GM19240 (cell line): ENCODE measurements around the gene KLHL40.

Experiments used
- DNase-seq: peaks from one replicate; pipeline ENCODE4 v3.0.0; 2011; ENCODE audit warnings: low spot score; ENCODE audit not compliant: insufficient read length

Gene KLHL40

DNA sequence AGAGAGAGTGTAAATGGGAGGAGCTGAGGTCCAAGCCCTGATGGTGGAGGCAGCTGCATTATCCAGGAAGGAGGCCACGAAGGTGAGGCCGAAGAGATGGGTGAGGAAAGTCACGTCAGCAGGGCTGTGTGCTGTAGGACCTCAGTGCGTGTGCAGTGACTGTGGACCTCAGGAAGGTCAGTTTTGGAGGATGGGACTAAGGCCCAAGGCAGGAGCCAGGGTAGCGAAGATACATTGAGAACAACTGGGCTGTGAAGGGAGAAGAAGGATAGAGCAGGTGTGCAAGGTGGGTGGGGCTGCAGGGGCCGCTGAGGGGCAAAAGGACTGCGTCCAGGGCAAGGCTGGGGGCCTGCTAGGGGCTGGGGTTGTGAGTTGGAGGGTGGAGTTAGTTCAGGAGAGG lies 4.9 kb downstream of the KLHL40 start:
- no peak for DNase-seq

DNA sequence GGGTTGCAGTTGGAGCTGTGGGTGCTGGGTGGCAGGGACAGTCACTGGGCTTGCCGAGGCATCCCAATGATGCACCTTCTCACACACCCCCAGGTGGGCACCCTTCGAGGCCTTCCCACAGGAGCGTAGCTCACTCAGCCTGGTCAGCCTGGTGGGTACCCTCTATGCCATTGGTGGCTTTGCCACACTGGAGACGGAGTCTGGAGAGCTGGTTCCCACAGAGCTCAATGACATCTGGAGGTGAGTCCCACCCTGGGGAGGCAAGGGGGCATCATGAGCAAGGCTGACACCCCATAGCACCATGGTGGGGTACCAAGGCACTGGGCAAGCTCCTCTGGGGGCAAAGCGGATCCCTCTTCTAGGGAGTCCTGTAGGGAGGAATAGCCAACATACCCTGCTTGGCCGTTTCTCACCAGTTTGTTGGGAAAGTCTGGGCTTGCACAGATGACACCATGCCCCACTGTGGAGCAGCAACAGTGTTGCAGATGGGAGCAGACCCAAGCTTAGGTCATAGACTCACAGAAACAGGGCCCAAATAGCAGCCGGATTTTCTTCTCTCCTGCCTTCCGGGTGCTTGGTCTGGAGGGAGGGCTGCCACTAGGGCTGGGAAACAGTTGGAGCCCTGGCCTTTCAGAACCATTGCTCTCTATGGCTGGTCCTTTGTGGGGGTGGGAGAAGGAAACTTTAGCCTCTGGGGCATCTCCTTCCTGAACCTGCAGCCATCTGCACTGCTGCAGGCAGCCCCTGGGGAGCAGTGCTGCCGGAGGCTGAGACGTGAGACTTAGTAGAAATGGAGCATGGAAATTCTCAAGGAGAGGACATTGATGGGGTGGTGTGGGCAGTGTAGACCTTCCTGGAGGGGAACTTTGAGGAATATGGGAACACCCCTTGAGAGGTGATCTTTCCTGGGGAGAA lies 5.7 kb downstream of the KLHL40 start:
- DNase-seq = no peak

DNA sequence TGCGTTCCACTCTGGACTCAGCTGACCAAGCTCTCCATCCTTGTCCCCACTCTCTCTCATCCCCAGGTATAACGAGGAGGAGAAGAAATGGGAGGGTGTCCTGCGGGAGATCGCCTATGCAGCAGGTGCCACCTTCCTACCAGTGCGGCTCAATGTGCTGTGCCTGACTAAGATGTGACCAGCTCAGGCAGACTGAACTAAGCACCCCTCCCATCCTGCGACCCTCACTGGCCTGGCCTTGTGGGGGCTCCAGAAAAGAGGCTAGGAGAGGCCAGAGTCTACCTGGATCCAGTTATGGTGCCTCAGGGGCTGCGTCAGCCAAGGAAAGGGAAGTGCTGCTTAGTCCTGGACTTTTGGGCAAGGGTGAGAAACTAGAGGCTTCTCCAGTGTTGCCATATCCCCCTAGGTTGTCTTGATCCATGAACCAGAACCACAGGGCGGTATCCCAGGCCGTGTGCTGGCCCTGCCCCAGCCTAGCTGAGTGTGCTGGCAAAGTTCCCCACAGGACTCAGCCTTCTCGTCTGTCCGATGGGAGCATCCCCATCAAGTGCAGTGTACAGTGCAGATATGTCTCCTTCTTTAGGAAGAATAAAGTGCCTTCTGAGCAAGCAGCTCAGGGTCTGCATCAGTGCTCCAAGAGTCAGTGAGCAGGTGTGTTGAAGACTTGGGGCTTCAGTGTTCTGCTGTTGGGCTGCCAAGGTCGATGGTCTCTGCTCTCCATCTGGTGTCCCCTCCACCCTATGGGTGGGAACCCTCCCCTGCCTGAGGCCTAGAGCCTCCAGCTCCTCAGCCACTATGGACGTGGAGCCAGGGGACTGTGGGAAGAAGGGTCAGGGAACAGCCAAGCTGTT lies 6.7 kb downstream of the KLHL40 start:
- DNase-seq = no peak

DNA sequence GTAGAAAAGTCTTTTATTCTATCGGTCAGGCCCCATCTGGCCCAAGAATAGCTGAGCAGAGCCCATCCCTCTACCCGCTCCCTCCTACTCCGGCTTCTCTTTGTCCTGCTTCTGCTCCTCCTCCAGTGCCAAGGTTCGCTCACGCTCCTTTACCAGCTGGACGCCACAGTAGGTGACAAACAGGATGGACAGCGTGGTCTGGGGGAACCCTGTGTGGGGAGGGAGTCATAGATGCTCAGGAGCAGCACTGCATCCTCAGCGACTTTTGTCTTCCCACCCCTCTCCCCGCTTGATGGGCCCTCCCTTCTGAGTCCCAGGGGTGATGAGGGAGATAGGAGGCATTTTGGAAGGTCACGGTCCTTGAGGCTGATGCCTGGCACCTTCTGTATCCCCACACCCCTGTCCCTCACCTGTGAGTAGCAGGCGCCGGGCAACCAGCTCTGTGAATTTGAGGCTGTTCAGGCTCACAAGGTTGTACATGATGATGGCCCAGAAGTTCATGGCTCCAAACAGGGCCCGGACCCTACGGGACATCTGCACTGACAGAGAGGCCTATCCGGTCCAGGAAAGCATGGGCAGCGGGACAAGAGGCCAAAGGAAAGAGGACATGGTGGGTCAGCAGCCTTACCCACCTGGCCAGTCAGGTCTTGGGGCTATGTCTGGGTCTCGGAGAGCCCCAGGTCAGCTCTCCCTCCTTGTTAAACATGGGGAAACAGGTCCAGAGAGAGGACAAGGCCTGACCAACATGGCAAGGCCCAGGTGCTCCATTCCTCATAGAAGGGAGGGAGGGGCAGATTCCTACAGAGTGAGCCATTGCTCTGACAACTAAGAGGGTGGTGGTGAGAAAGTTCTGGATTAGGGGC lies 7.6 kb downstream of the KLHL40 start:
- DNase-seq = no peak

GRCh38 chr3:42693530-42693930 lies 8.2 kb downstream of the KLHL40 start:
- no peak for DNase-seq

GRCh38 chr3:42694366-42694765 lies 9.0 kb downstream of the KLHL40 start:
- no peak for DNase-seq

GRCh38 chr3:42696356-42697288 lies 11.3 kb downstream of the KLHL40 start:
- DNase-seq = no peak

GRCh38 chr3:42697289-42698051 lies 12.1 kb downstream of the KLHL40 start:
- no peak for DNase-seq

DNA sequence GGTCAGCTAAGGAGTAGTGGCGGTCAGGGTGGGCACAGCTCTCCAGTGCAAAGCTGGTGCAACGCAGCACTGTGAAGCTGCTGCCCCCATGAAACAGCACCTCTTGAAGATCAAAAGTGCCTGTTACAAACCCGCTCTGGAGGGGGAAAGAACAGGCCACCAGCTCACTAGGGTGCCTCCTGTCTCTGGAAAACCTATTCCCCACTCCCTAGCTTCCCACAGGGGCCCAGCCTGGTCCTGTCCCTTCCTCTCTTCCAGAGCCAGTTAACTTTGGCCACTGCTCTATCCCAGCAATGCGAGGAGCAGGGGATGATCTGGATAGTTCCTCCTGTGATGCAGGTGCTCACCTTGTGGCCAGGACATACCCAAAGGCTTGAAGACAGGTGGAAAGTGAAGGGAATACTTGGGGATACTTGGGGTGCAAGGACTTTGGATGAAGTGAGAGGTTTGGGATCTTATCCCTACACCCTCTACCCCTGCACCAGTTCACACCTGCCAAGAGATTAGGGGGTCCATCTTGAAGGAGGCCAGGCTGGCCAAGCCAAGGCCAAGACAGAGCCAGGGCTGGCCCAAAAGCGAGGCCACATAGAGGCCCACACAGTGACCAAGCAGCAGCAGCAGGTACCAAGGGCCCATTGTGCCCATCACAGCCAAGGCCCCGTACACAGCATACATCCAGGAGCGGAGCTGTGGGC lies 13.0 kb downstream of the KLHL40 start:
- no peak for DNase-seq

DNA sequence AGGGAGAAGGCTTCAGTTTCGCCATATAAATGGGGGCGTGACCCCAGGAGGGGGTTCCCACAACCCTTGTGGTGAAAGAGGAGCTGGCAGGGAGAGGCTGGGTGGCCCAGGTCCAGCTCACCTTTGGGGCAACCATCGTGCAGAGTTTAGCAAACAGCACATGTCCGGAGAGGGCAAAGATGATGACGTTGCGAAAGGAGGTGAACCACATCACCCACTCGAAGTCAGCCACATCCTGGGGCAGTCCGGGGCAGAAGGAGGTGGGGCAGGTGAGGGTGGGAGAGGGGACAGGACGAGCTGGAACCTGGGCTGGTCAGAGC lies 13.5 kb downstream of the KLHL40 start:
- no peak for DNase-seq

DNA sequence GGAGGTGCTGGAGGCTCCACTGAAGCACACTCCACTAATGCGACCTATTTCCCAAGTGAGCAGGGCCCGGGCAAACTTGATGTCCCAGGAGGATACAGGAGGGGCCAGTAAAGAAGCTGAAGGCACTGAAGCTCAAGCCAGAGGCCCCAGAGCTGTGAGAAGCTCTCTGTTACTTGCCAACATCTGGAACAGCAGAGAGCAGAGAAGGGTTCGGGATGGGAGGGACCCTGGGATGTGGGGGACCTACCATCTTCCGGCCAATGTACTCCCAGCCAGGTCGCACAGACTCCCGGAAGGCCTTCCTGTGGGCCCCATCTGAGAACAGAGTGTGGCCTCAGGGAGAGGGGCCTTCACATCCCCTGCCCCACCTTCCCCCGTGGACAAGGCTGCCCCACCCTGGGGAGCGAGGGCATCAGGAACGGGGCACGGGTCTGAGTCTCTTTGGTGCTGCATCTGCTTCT lies 14.2 kb downstream of the KLHL40 start:
- DNase-seq = no peak

DNA sequence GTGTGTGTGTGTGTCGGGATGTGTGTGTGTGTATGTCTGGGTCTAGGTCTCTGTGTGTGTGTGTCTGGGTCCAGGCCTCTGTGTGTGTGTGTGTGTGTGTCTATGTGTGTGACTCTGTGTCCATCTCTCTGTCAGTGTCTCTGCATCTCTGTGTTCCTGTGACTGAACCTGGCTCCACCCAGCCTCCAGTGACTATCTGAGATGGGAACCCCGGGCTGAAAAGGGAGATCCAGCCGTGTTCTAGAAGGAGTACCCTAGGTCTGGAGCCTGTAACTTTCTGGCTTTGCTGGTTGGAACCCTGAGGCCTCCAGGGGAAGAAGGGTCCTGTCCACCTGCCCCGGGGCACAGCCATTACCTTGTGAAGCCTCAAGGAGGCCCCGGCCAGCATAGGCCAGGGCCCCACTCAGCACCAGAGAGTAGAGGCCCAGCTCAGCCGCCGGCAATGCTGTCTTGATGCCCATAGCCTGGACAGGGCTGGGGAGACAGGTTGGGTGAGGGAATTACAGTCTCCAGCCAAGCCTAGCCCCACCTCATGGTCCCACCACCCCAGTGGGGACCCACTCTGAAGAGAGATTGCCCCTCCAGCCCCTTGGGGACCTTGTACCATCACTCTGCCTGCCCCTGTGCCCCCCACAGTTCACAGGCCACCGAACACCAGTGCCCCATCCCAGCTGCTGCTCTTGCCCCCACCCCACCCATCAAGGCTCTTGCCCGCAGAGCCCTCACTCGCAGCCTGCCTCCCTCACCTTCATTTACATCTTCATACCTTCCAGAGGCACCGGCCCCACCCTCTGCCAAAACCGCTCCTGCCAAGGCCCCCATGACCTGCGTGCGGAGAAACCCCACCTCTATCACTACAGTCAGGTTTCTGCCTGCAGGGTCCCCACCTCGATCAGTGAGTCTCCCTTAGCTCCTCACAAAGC lies 15.3 kb downstream of the KLHL40 start:
- no peak for DNase-seq

DNA sequence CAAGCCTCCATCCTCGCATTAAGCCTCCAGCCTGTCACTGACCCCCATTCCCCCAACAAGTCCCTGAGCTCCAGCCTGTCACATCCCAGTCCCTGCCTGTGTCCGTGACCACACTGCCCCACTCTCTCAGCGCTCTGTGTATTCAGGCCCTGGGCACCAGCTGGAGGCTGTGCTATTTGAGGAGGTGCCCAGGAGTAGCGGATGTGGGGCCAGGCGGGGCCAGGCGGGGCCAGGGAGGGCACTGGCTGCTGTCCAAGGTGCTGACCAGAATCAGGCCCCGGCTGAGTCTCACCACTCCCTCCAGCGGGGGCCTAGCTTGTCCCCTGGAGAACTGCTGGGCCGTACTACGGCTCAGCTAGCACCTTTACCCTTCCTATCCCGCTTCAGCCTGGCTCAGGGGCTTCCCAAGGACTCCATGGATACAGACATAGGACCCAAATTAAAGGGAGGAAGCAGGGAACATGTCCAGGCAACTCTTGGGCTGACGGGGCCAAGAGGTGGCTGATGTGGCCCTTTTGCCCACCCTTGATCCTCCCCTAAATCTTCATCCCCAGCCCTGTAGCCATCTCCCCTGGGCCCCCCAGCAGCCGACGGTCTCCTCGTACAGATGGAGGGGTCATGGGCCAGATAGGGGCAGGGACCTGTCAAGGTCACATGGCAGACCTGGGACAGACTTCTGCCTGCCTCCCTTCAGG lies 16.2 kb downstream of the KLHL40 start:
- DNase-seq = peak; percentile 40

DNA sequence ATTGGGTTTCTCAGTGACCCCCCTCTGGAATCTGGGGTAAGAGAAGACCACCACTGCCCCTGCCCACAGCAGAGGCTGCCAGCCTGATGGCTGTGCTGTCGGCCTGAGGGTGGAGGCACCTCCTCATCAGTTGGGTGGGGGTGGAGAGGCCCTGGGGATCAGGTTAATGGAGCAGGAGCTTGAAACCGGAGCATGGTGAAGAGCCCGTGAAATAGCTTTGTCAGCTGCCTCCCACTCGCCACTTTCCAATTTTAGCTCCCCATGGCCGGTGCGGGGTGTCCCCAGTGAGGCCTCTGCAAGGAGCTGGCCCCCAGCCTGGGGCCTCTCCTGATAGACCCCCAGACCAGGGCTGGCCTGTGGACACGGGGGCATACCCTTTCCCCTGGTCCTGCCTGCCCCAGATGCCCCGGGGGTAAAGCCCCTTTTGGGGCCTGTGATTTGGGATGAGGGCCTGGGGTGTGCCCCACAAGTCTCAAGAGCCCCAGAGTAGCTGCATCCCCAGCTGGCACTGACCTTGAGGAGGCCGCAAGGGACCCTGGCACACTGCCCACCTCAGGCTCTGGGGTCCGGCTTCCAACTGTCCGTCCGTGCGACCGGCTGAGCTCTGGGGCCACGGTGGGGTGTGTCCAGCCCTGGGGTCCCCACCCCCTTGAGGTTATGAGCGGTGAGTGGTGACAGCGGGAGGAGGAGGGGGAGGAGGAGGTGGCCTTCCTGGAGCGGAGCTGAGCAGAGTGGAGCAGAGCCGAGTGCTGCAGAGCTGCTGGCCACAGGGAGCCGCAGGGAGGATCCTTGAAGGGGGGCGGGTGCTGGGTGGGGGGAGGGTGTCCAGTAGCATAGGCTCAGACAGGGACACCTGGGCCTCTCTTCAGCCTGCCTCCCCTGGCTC lies 17.0 kb downstream of the KLHL40 start, which contains the start of gene HHATL:
Gene HHATL (minus strand): TSS at position 733 of the 886 bp plus-strand sequence. CDS start 1,972 bp downstream, outside the sequence.
- DNase-seq = no peak

DNA sequence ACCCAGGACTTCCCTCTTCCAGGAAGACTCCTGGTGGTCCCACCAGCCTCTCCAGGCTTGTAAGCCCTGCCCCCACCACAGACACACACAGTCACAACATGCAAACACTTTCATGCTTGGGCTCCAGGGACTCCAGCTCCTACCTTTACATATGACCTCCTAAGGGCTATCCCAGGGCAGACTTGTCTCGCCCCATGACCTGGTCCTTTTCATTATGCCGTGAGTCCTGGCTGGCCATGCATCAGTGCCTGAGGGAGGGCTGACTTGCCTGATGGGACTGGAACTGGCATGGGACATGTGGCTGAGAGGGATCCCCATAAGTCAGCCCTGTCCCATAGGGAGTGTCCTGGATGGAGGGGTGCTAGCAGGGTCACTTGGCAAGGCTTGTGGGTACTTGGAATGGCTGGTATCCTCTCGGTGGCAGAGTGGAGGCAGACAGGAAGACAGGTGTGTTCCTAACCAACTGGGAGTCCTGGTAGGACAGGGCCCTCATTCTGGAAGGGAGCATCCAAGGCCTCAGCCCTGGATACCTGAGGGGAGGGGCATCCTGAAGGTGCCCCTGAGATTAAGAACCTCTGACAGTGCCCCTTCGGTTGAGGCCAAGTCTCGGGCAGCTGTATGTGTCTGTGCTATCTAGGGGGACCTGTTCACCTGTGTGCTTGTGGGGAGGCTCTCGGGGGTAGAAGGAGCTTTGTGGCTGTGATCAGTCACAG lies 17.8 kb downstream of the KLHL40 start:
- DNase-seq = no peak

DNA sequence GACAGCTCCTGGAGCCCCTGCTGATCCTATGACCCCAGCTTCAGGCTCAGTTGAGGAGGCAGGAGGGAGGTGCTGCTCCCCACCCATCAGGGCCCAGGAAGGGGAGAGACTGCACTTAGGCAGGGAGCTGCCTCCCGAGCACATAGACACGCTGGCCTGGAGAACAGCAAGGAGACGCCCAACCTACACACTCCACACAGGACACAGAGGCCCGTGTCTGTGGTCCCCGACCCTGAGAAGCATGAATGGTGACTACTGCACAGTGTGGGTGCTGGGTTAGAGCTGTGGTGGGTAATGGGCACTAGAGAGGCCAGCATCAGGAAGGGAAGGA lies 18.3 kb downstream of the KLHL40 start:
- DNase-seq = no peak
